Measurements from ENCODE around the gene ANKLE1. TPM values are rescaled to one million over a fixed set of nuclear protein-coding genes. Genes with fewer than 3 reads are reported as not detected.

Gene ANKLE1
- total RNA-seq, 1 experiment from 2014 or later, result 16.5 TPM

DNA sequence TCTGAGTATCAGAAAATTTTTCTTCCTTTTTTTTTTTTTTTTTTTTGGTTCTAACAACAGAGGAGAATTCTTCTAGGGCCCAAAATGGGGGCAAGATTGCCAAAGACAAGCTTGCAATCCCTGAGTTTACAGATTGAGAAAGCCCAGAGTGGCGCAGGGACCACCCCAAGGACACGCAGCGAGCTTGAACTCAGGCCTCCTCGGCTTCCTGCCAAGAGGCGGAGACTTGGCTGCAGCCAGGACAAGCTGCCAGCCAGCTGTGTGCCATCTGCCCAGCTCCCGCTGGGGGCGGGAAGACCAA, 23.5 kb downstream of the ANKLE1 start:
- no peaks in the 10 kb centered on the region for H4K20me1 ChIP-seq (ENCODE audit: control insufficient read depth, insufficient read depth, insufficient read length)
- no peak overlapping the region for H2BK120ac ChIP-seq (ENCODE audit: low read depth, low read length, poor library complexity, severe bottlenecking)
- H2AK5ac ChIP-seq (ENCODE audit: insufficient read length, low read length), result no peak overlapping the region
- Mint-ChIP-seq H3K4me1 (peaks cover 25 to 40% of the 10 kb centered on the region in 2 experiments), H3K36me3 (ENCODE audit: insufficient read depth in 1 of 3, low read depth in 3 of 3) (peaks cover 3 to 11% (median 7%) of the 10 kb centered on the region in 3 experiments; a peak in 6 of 7 replicates), H3K4me3 (peak overlapping the region; percentile 1 to 97; a peak in 4 of 5 replicates), H3K27ac (peak overlapping the region; percentile 7 to 41 (median 27); a peak in 3 of 7 replicates), H3K9me3 (no peaks in the 10 kb centered on the region), H3K27me3 (ENCODE audit: low read depth) (no peaks in the 10 kb centered on the region; the same call in 1 of the 2 replicates)
- H3K27me3 ChIP-seq (ENCODE audit: insufficient read depth, low read length), result no peaks in the 10 kb centered on the region
- no peak overlapping the region for H3K9ac ChIP-seq (ENCODE audit: extremely low read depth, insufficient read length, low read length)
- no peak overlapping the region for H3T11ph ChIP-seq (ENCODE audit: low read length)
- peak overlapping the region; percentile 27 for H3K4me2 ChIP-seq (ENCODE audit: insufficient read depth, insufficient read length, low read length)
- DNase-seq, result no peak
- no peak overlapping the region for H3K23ac ChIP-seq (ENCODE audit: insufficient read length, low read depth, low read length)
- no peak overlapping the region for H3K27ac ChIP-seq (ENCODE audit: insufficient read length, low read depth, low read length)
- H2BK12ac ChIP-seq (ENCODE audit: insufficient read length, low read depth, low read length), result no peak overlapping the region
- no peaks in the 10 kb centered on the region for H3K79me1 ChIP-seq (ENCODE audit: insufficient read depth, low read depth, low read length, poor library complexity, severe bottlenecking)
- WGBS (ENCODE audit: extremely low coverage, insufficient read length, low lambda C conversion rate), result no CpG with 5 or more reads among the region's 7 CpGs
- H3K4ac ChIP-seq (ENCODE audit: low read depth, low read length), result no peak overlapping the region
- H4K5ac ChIP-seq (ENCODE audit: insufficient read length, low read depth, low read length), result no peak overlapping the region
- TF ChIP-seq, protein P1, sequence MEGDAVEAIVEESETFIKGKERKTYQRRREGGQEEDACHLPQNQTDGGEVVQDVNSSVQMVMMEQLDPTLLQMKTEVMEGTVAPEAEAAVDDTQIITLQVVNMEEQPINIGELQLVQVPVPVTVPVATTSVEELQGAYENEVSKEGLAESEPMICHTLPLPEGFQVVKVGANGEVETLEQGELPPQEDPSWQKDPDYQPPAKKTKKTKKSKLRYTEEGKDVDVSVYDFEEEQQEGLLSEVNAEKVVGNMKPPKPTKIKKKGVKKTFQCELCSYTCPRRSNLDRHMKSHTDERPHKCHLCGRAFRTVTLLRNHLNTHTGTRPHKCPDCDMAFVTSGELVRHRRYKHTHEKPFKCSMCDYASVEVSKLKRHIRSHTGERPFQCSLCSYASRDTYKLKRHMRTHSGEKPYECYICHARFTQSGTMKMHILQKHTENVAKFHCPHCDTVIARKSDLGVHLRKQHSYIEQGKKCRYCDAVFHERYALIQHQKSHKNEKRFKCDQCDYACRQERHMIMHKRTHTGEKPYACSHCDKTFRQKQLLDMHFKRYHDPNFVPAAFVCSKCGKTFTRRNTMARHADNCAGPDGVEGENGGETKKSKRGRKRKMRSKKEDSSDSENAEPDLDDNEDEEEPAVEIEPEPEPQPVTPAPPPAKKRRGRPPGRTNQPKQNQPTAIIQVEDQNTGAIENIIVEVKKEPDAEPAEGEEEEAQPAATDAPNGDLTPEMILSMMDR (conservative IDR thresholded peaks at IDR 0.05), result no peak
- no peak overlapping the region for H3K14ac ChIP-seq (ENCODE audit: insufficient read depth, low read length)
- H3K9me3 ChIP-seq (ENCODE audit: control insufficient read depth, low read depth, low read length), result no peaks in the 10 kb centered on the region
- H2AFZ ChIP-seq (ENCODE audit: low read length), result no peak overlapping the region
- peaks cover 3% of the 10 kb centered on the region; the same call in 1 of the 2 replicates for H3K4me1 ChIP-seq (ENCODE audit: insufficient read depth, low read length)
- H2BK20ac ChIP-seq (ENCODE audit: low read depth, low read length, poor library complexity, severe bottlenecking), result no peak overlapping the region
- H3K23me2 ChIP-seq (ENCODE audit: insufficient read length, low read depth, low read length, poor library complexity, severe bottlenecking), result peaks cover 8% of the 10 kb centered on the region
- H3K56ac ChIP-seq (ENCODE audit: insufficient read length, low read depth, low read length), result no peak overlapping the region
- H2BK15ac ChIP-seq (ENCODE audit: low read depth, low read length), result no peak overlapping the region
- H3K18ac ChIP-seq (ENCODE audit: insufficient read length, low read depth, low read length), result no peak overlapping the region
- H2BK5ac ChIP-seq (ENCODE audit: insufficient read length, low read length), result no peak overlapping the region
- H3K79me2 ChIP-seq (ENCODE audit: insufficient read depth, low read length), result no peaks in the 10 kb centered on the region
- H4K8ac ChIP-seq (replicated peaks; ENCODE audit: insufficient read length, low read depth, low read length), result no peak overlapping the region
- no peak overlapping the region for H4K91ac ChIP-seq (ENCODE audit: insufficient read length, low read depth, low read length)

Data from H9 (cell line).